GM18507 (cell line): ENCODE measurements around the gene CXorf65.

Experiments
- DNase-seq: peaks from one replicate; pipeline ENCODE4 v3.0.0; 2011; ENCODE audit warnings: low read depth; ENCODE audit not compliant: insufficient read length; ENCODE audit errors: extremely low spot score
- FAIRE-seq: peaks from 2 replicates; lab custom pipeline; 2011; peaks lifted over from hg19 to GRCh38; lab: Jason Lieb, UNC

CXorf65 gene

GRCh38 chrX:71109051-71109450, 2.5 kb upstream of the CXorf65 start:
- DNase-seq (no peak), FAIRE-seq (no peak)

GRCh38 chrX:71107762-71108360, 1.3 kb upstream of the CXorf65 start:
- DNase-seq (no peak), FAIRE-seq (peak; percentile 35)

- FAIRE-seq (no peak), DNase-seq (no peak)
Observed at GRCh38 chrX:71107245-71107644, 705 bp upstream of the CXorf65 start.

GRCh38 chrX:71105628-71106027, 912 bp downstream of the CXorf65 start:
- FAIRE-seq, result peak; percentile 87

GRCh38 chrX:71103110-71103983, 3.2 kb downstream of the CXorf65 start:
- peak; percentile 90 for FAIRE-seq
- DNase-seq, result no peak

More at GRCh38 chrX:71105628-71106027, 912 bp downstream of the CXorf65 start:
- no peak for DNase-seq

GRCh38 chrX:71102292-71102691, 4.2 kb downstream of the CXorf65 start:
- no peak for DNase-seq
- no peak for FAIRE-seq

GRCh38 chrX:71100581-71101505, 5.7 kb downstream of the CXorf65 start:
- no peak for DNase-seq
- no peak for FAIRE-seq

- FAIRE-seq (no peak), DNase-seq (no peak)
Observed at GRCh38 chrX:71099736-71100135, 6.8 kb downstream of the CXorf65 start.

GRCh38 chrX:71098951-71099506, 7.5 kb downstream of the CXorf65 start:
- DNase-seq (no peak), FAIRE-seq (no peak)

- DNase-seq (no peak), FAIRE-seq (peak; percentile 77)
Observed at GRCh38 chrX:71098302-71098701, 8.2 kb downstream of the CXorf65 start.

- DNase-seq, result no peak
- peak; percentile 24 for FAIRE-seq
Observed at GRCh38 chrX:71096760-71097032, 9.8 kb downstream of the CXorf65 start.

- DNase-seq, result no peak
Observed at GRCh38 chrX:71095981-71096759, 10.4 kb downstream of the CXorf65 start.

GRCh38 chrX:71095555-71095980, 11.0 kb downstream of the CXorf65 start, which contains the start of gene FOXO4:
Gene FOXO4, plus strand, starts transcription at chrX:71095851. Its CDS starts 678 bp downstream, at chrX:71096529.
- FAIRE-seq, result peak; percentile 99
- DNase-seq, result peak; percentile 69

More at GRCh38 chrX:71095981-71096759, 10.4 kb downstream of the CXorf65 start:
- no peak for FAIRE-seq

- FAIRE-seq, result no peak
- no peak for DNase-seq
Observed at GRCh38 chrX:71095033-71095432, 11.5 kb downstream of the CXorf65 start.

- no peak for FAIRE-seq
- no peak for DNase-seq
Observed at GRCh38 chrX:71091263-71091662, 15.3 kb downstream of the CXorf65 start.

- DNase-seq (no peak), FAIRE-seq (no peak)
Observed at GRCh38 chrX:71085900-71086299, 20.6 kb downstream of the CXorf65 start.

GRCh38 chrX:71082822-71083221, 23.7 kb downstream of the CXorf65 start:
- FAIRE-seq, result no peak
- DNase-seq, result no peak

- FAIRE-seq (no peak), DNase-seq (no peak)
Observed at GRCh38 chrX:71082124-71082647, 24.4 kb downstream of the CXorf65 start.
